Muscle layer of duodenum (tissue), 2 donors: Measurements from ENCODE around the gene AGPAT2.

Experiments used
- H3K27ac ChIP-seq: one replicate; pipeline ENCODE4 v1.7.0; 2013; ENCODE audit warnings: mild to moderate bottlenecking, low read length
- H3K27me3 ChIP-seq: one replicate; pipeline ENCODE4 v1.7.0; 2013; ENCODE audit warnings: low read depth, mild to moderate bottlenecking, control low read depth, low read length
- H3K36me3 ChIP-seq, 2 donors: one replicate each; pipeline ENCODE4 v1.7.0; 2013; ENCODE audit warnings: low read length in 2 of 2, control low read depth in 1 of 2, mild to moderate bottlenecking in 1 of 2; ENCODE audit not compliant: insufficient read depth in 2 of 2, control insufficient read depth in 1 of 2
- H3K4me1 ChIP-seq, 2 donors: one replicate each; pipeline ENCODE4 v1.7.0; 2013; ENCODE audit warnings: low read length in 2 of 2, mild to moderate bottlenecking in 2 of 2, control low read depth in 1 of 2, moderate library complexity in 1 of 2; ENCODE audit not compliant: insufficient read depth in 2 of 2, control insufficient read depth in 1 of 2
- H3K4me3 ChIP-seq, 2 donors: one replicate each; pipeline ENCODE4 v1.7.0; 2013; ENCODE audit warnings: low read length in 2 of 2, low read depth in 1 of 2, mild to moderate bottlenecking in 1 of 2
- H3K9me3 ChIP-seq, 2 donors: one replicate each; pipeline ENCODE4 v1.7.0; 2013; ENCODE audit warnings: low read length in 2 of 2, control low read depth in 1 of 2, mild to moderate bottlenecking in 1 of 2; ENCODE audit not compliant: control insufficient read depth in 1 of 2
- donor health status: healthy.

The AGPAT2 gene

DNA sequence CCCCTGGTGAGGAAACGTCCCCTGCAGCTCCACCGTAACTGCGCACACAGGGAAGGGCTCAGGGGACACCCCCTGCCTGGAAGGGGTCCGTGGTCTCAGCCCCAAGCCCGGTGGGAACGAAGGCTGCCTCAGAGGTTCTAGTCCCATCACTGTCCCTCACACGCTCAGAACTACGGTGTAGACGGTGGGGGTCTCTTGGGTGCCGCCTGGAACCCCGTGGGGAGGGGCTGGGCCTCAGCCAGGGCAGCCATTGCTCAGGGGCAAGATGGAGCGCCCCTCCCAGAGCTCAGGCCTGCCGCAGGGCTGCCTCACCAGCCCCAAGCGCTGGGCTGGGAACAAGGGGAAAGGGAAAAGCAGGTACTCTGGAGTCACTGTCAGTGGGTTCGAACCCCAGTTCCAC lies 2.9 kb downstream of the AGPAT2 start:
- H3K36me3 ChIP-seq, result no peaks in the 10 kb centered on the region
- no peak overlapping the region for H3K4me3 ChIP-seq
- H3K4me1 ChIP-seq, result peaks cover 4 to 22% of the 10 kb centered on the region in 2 donors
- no peaks in the 10 kb centered on the region for H3K27me3 ChIP-seq
- no peak overlapping the region for H3K27ac ChIP-seq
- no peaks in the 10 kb centered on the region for H3K9me3 ChIP-seq

DNA sequence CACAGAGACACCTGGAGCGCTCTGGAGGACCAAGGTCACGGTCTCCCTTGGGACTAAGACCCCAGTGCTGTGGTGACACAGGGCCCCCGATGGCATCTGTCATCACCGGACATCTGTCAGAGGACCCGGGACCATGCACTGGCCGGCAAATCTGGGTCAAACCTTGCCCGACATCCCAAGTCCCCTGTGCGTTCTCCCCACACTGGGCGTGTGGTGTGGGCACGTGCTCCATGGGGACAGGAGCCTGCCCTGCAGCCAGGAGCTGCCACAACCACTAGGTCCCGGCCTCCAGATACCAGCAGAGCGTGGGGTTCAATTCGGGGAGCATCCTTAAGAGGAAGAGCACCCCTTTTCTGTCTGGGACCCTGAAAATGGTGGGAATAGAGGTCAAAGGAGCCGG lies 3.5 kb downstream of the AGPAT2 start:
- Histone ChIP-seq H3K9me3 (no peaks in the 10 kb centered on the region), H3K36me3 (no peaks in the 10 kb centered on the region), H3K4me1 (peaks cover 0 to 22% of the 10 kb centered on the region in 2 donors), H3K27me3 (no peaks in the 10 kb centered on the region), H3K27ac (no peak overlapping the region), H3K4me3 (no peak overlapping the region)

DNA sequence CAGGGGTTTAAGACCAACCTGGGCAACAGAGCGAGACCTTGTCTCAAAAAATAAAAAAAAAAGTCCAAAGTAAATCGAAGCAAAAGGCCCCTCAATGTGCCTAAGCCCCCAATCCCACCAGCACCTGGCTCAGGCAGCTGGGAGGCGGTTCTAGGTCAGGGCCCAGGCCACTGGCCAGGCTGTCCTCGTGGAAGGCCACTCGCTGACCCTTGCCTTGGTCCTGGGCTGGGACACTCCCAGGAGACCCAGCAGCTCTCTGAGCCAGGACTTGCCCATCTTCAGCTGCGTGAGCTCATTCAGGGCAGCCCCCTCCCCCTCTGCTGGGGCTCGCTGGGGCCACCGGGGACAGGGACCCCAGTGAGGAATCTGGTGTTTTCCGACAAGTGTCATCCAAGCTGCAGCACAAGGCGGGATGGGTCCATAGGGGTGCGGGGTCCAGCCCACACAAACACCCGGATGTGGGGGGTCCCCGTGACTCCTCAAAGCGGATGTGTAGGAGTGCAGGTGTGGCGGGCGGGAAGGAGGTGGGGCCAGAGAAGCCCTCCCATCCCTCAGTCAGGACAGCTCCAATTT lies 4.0 kb downstream of the AGPAT2 start:
- Histone ChIP-seq H3K4me3 (no peak overlapping the region), H3K4me1 (peaks cover 0 to 22% of the 10 kb centered on the region in 2 donors), H3K9me3 (no peaks in the 10 kb centered on the region), H3K27ac (no peak overlapping the region), H3K27me3 (no peaks in the 10 kb centered on the region), H3K36me3 (no peaks in the 10 kb centered on the region)

DNA sequence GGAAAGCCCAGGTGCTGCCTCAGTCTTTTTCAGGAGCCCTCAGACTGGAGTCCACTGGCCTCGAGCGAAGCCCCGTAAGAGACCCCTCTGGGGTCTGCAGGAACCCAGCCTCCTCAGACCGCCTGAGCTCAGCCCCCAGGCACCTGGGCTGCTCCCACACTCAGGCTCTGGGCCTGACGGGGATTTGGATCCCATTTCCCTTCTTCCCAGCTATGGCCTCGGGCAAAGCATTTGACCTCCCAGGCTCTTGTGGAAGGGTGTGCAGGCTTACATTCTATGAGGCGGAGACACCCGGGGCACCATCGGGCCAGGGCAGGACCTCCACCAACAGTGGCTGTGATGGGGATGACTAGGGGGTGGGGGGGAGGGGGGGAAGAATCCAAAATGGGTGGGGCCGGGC lies 4.5 kb downstream of the AGPAT2 start:
- H3K4me3 ChIP-seq, result no peak overlapping the region
- H3K27ac ChIP-seq, result no peak overlapping the region
- peaks cover 0 to 19% of the 10 kb centered on the region in 2 donors for H3K4me1 ChIP-seq
- H3K36me3 ChIP-seq, result no peaks in the 10 kb centered on the region
- no peaks in the 10 kb centered on the region for H3K9me3 ChIP-seq
- no peaks in the 10 kb centered on the region for H3K27me3 ChIP-seq

DNA sequence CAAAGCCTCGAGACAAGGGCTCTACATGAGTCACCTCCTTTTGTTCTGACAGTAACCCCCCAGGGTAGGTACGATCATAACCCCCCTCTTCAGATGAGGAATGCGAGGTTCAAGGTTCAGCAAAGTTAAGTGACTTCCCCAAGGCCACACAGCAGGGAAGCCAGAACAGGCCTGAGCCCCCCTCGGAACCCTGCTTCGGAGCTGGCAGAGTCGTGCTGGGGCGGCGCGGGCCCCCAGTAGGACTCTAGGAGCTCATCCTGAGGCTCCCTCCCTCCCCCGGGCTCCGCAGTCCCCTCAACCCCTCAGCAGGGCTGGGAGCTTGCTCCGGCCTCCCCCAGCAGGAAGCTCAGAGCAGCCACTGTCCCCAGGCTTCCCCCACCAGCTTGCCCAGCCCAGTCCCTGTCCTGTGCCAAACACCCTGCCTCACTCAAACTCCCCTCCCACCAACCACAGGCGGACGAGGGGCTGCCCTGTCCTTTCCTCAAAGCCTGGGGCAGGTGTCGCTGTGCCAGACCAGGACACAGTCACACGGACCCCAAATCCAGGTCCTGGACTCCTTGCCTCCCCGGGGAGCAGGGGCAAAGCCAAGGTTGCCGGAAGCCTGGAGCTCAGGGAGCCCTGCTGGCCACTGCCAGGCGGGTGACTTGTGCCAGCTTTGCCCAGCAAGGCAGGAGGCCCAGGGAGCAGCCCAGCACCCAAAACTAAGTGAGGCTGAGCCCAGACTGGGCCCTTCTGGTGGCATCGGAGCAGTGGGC lies 5.1 kb downstream of the AGPAT2 start:
- Histone ChIP-seq H3K4me1 (peaks cover 0 to 17% of the 10 kb centered on the region in 2 donors), H3K27me3 (no peaks in the 10 kb centered on the region), H3K9me3 (no peaks in the 10 kb centered on the region), H3K36me3 (peaks cover 0 to 3% of the 10 kb centered on the region in 2 donors), H3K27ac (no peak overlapping the region), H3K4me3 (no peak overlapping the region)

DNA sequence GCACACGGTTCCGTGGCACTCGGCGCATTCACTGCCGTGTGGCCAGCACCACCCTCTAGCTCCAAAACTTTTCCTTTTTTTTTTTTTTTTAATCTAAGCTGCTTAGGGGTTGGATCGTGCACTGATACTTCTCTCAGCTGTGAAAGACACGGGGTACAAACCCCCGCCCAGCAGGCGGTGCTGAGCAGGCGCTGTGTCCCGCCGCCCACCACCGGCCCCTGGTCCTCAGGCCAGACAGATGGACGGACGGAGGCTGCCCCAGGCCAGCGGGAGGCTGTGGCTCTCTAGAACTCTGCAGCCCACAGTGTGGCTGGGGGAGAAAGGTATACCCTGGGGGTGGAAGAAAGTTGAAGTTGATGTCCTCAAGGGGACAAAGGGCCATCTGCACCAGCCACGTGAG lies 6.2 kb downstream of the AGPAT2 start:
- Histone ChIP-seq H3K27me3 (no peaks in the 10 kb centered on the region), H3K4me1 (peaks cover 0 to 13% of the 10 kb centered on the region in 2 donors), H3K9me3 (no peaks in the 10 kb centered on the region), H3K36me3 (peaks cover 0 to 14% of the 10 kb centered on the region in 2 donors), H3K4me3 (no peak overlapping the region), H3K27ac (no peak overlapping the region)

DNA sequence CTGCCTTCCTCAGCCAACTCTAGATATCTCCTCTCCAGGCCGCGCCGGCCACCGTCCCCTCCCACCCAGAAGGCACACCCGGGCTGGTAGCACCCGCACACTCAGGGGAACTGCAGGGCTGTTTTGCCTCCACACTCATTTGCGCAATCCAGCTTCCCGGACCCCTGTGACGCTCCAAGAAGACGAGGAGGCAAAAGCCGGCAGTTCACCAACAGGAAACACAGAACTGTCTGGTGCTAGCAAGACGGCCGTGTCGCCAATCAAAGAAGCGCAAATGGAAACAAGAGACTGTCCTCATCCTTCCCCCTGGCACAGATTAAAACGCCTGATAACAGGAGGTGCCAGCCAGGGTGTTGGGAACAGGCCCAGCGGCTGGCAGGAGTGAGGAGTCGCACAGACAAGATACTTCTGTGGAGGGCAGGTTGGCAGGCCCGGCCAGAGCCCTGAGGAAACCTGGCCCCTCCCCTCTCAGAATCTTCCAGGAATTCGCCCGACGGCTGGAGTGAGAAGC lies 7.8 kb downstream of the AGPAT2 start:
- H3K4me1 ChIP-seq, result no peaks in the 10 kb centered on the region
- no peak overlapping the region for H3K4me3 ChIP-seq
- no peak overlapping the region for H3K27ac ChIP-seq

DNA sequence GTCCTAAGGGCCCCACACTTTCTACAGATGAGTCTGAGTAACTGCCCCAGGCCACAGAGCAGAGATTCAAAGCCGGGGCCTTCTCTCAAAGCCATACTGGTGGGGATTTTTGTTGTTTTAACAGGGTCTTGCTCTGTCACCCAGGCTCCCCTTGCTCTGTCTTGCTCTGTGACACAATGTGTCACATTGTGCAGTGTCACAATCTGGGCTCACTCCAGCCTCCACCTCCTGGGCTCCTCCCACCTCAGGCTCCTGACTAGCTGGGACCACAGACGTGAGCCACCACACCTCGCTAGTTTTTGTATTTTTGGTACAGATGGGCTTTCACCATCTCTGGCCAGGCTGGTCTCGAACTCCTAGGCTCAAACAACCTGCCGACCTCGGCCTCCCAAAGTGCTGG lies 8.6 kb downstream of the AGPAT2 start:
- Histone ChIP-seq H3K4me3 (no peak overlapping the region), H3K4me1 (no peaks in the 10 kb centered on the region), H3K36me3 (peaks cover 0 to 28% of the 10 kb centered on the region in 2 donors), H3K27ac (no peak overlapping the region), H3K9me3 (no peaks in the 10 kb centered on the region), H3K27me3 (no peaks in the 10 kb centered on the region)

More for the DNA sequence above, 7.8 kb downstream of the AGPAT2 start:
- Histone ChIP-seq H3K36me3 (peaks cover 0 to 20% of the 10 kb centered on the region in 2 donors), H3K27me3 (no peaks in the 10 kb centered on the region), H3K9me3 (no peaks in the 10 kb centered on the region)

DNA sequence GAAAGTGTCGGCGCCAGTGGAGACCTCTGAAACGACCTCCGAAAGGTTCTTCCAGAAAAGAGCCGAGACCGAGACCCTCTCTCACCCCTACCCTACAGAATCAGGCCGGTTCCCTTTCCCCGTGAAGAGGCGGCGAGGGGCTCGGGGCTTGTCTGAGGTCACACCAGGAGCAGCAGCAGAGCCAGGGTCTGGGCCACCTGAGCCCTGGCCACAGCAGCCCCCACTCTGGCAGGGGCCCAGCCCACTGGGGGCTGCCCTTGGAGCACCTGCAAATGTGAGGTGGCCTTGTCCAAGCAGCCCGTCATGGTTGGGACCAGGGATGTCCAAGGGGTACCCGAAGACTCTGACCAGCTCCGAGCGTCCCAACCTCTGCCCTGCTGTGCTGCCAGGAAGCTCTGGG lies 9.2 kb downstream of the AGPAT2 start:
- no peaks in the 10 kb centered on the region for H3K9me3 ChIP-seq
- H3K4me3 ChIP-seq, result no peak overlapping the region
- no peaks in the 10 kb centered on the region for H3K4me1 ChIP-seq
- H3K27ac ChIP-seq, result no peak overlapping the region
- H3K36me3 ChIP-seq, result peaks cover 0 to 28% of the 10 kb centered on the region in 2 donors
- H3K27me3 ChIP-seq, result no peaks in the 10 kb centered on the region

DNA sequence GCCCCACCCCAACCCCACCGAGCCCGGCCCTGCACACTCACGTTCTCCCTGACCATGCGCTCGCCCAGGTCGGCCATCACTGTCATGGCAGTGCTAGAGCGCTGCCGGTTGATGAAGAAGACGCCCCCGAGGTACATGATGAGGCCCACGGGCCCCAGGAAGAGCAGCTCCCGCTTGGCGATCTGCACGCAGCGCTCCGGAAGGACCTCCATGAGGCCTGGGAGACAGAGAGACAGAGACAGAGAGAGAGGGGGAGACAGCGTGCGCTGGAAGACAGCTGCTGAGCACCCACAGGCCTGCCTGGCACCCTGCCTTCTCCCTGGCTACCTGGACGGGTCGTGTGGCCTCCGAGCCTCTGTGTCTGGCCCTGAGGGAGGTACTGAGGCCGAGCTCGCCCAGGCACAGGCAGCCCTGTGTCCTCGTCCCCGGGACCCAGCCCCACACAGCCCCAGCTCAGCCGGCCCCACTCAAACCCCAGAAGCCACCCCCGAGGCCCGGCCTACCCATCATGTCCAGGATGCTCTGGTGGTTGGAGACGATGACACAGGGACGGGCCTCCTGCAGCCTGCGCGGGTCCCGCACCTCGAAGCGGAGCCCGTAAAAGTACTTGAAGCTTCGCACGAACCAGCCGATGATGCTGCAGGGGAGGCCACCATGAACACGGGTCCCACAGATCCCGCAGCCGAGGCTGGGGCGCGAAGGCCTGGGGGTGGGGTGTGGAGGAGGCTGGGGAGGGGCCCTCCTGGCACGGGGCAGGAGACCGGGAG lies 10.2 kb downstream of the AGPAT2 start:
- peaks cover 0 to 32% of the 10 kb centered on the region in 2 donors for H3K36me3 ChIP-seq
- no peak overlapping the region for H3K4me3 ChIP-seq
- H3K27me3 ChIP-seq, result no peaks in the 10 kb centered on the region
- no peaks in the 10 kb centered on the region for H3K4me1 ChIP-seq
- no peak overlapping the region for H3K27ac ChIP-seq
- H3K9me3 ChIP-seq, result no peaks in the 10 kb centered on the region

DNA sequence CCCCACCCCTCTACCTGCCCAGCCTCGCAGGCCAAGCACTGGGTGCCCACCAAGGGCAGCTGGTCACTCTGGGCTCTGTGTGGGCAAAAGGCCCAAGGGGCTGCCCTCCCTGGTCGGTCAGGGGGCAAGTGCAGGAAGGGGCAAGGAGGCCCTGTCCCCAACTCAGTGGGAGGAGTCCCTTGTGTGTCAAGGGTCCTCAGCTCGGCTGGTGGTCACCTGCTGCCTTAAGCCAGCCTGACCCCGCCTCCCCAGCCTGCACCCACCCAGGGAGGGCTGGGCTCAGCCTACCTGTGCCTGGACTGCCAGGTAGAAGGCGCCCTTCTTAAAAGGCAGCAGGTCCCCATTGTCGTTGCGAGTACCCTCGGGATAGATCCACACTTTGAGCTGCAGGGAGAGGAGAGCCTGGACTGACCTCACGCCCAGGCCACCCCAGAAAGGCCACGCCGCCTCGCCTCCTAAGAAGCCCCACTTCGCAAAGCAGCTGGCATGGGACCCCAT lies 10.9 kb downstream of the AGPAT2 start:
- Histone ChIP-seq H3K36me3 (peaks cover 0 to 32% of the 10 kb centered on the region in 2 donors), H3K9me3 (no peaks in the 10 kb centered on the region), H3K27ac (no peak overlapping the region), H3K27me3 (no peaks in the 10 kb centered on the region), H3K4me1 (peaks cover 0 to 6% of the 10 kb centered on the region in 2 donors), H3K4me3 (no peak overlapping the region)
